ENCODE measurements around the gene TMEM215.

Gene TMEM215

GRCh38 chr9:32828861-32829260, 45.5 kb downstream of the TMEM215 start:
- Histone ChIP-seq H3K36me3 (ENCODE audit: control insufficient read depth in 1 of 2, insufficient read depth in 2 of 2, low read length in 2 of 2) (no peaks in the 10 kb centered on the region), H3K27me3 (ENCODE audit: control insufficient read depth in 1 of 2, insufficient read depth in 2 of 2, low read length in 2 of 2) (no peaks in the 10 kb centered on the region), H3K4me1 (ENCODE audit: control insufficient read depth in 1 of 2, insufficient read depth in 2 of 2, low read length in 2 of 2) (no peaks in the 10 kb centered on the region), H3K4me3 (ENCODE audit: low read depth in 1 of 2, low read length in 2 of 2) (no peak overlapping the region), H3K9ac (ENCODE audit: low read depth in 1 of 2, low read length in 2 of 2) (no peak overlapping the region), H3K9me3 (ENCODE audit: control insufficient read depth in 1 of 2, low read length in 2 of 2) (no peaks in the 10 kb centered on the region), H3K27ac (ENCODE audit: low read depth, low read length) (no peak overlapping the region)

GRCh38 chr9:32832346-32832745, 49.0 kb downstream of the TMEM215 start:
- Histone ChIP-seq H3K9me3 (ENCODE audit: control insufficient read depth in 1 of 2, low read length in 2 of 2) (no peaks in the 10 kb centered on the region), H3K9ac (ENCODE audit: low read depth in 1 of 2, low read length in 2 of 2) (no peak overlapping the region), H3K36me3 (ENCODE audit: control insufficient read depth in 1 of 2, insufficient read depth in 2 of 2, low read length in 2 of 2) (no peaks in the 10 kb centered on the region), H3K4me1 (ENCODE audit: control insufficient read depth in 1 of 2, insufficient read depth in 2 of 2, low read length in 2 of 2) (no peaks in the 10 kb centered on the region), H3K4me3 (ENCODE audit: low read depth in 1 of 2, low read length in 2 of 2) (no peak overlapping the region), H3K27ac (ENCODE audit: low read depth, low read length) (no peak overlapping the region), H3K27me3 (ENCODE audit: control insufficient read depth in 1 of 2, insufficient read depth in 2 of 2, low read length in 2 of 2) (no peaks in the 10 kb centered on the region)
